OCI-LY3 (cell line): ENCODE data around the gene DHX36.

Experiments used
- CTCF ChIP-seq: fragments of 200-600, 300-600 bp; sonication (generic); IDR thresholded peaks from 2 replicates; pipeline ENCODE4 v1.5.1; 2014; ENCODE audit warnings: antibody characterized with exemption, low read length, low read depth
- EZH2phosphoT487 ChIP-seq: fragments of 200-600 bp; shearing (Covaris generic); IDR thresholded peaks from 2 replicates; pipeline ENCODE4 v1.6.1; 2018; ENCODE audit warnings: antibody characterized with exemption, mixed run types, low read depth

GRCh38 chr3:154301561-154301960 is 22.7 kb downstream of the DHX36 start:
- TF ChIP-seq CTCF (peak; percentile 27), EZH2phosphoT487 (no peak)
